ENCODE measurements around the gene FAM120A.

Gene FAM120A

DNA sequence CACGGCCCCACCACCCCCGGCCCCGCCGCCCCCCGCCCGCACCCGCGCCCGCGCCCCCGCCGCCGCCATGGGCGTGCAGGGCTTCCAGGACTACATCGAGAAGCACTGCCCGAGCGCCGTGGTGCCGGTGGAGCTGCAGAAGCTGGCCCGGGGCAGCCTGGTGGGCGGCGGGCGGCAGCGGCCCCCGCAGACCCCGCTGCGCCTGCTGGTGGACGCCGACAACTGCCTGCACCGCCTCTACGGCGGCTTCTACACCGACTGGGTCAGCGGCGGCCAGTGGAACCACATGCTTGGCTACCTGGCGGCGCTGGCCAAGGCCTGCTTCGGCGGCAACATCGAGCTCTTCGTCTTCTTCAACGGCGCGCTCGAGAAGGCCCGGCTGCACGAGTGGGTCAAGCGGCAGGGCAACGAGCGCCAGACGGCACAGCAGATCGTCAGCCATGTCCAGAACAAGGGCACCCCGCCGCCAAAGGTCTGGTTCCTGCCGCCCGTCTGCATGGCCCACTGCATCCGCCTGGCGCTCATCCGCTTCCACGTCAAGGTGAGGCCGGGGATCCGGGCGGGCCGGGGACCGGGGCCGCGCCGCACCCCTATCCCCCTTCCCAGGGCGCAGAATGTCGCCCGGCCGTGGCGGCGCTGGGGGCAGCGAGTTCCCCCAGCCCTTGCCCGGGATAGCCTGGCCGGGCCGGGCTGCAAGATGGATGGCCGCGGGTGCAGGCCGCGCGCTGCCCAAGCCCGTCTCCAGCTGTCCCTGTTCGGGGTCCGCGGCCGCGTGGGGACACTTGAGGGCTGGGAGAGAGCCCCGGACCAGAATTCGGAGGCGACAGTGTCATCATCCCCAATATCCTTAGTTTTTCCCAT lies 594 bp downstream of the FAM120A start:
- DNase-seq (ENCODE audit: low read depth, low spot score), result no peak

DNA sequence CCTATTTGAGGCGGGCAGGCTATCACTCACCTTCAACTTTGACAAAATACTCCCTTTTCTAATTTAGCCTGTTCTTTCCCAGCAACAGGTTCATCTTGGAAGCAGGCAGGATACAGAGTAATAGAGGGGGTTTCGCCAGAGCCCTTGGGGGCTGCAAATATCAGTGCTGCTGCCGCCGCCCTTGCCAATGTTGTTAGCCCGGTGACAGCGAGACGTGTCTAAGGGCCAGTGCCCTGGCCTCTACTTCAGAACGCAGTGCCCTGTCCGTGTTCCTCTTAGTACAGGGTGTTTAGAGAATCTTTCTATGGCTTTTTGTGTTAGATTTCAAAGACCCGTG lies 1.2 kb downstream of the FAM120A start:
- DNase-seq (ENCODE audit: low read depth, low spot score), result no peak

DNA sequence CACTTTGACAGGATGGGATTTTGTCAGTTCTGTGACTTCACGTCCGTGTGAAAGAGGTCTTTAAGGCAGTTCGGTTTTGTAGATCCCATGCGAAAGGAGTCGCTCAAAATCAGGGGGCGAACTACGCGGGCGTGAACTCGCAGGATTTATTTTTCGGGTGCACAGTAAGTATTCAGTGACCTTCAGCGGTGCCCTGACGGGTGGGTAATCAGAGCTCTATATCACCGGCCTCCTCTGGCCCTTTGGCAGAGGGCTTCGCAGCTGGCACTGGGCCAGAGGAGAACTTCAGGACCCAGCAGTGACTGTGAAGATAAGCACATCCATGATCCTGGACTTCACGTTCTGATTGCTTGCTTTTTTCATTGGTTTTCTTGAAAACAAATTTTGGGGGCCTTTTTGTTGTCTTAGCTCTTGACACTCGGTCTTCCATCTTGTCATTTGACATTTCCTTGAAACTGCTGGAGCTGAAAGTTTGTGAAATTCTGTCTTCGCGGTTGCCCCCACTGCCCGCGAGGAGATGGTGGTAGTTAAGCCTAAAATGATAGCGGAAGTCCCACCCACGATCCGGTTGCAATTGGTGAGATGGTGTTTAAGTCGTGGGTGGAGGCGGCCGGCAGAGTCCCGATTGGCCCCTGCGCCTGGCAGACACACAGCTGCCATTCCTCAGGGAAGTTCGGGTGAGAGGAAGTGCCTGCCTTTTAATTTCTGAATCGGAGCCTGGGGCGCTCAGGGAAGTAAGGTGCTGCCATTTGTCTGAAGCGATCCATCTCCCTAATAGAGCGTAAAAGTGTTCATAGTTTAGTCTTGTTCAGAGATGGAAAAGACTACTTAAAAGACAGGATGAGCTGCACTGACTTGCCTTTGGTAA lies 1.8 kb downstream of the FAM120A start, which contains the start of gene FAM120AOS:
TSS of gene FAM120AOS (minus strand) at position 535 of the 868 bp plus-strand sequence. CDS start 872 bp downstream, outside the sequence.
- peak; percentile 77 for DNase-seq (ENCODE audit: low read depth, low spot score)

DNA sequence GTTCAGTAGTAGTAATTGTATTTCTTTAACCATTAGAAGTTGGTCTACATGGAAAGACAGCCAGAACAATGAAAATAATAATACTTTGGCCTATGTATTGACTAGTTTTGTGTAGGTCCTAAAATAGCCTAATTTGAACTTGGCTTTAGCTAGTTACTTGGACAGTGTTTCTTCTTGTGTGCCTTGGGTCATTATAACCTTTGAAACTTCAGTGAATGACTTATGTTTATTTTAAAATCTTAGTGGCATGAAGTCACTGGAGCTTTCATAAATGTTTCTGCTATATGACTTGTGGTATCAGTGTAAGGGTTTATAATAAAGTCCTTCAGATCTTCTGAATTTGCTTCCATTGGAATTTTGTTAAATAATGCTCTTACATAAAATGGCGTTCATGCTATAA lies 4.5 kb downstream of the FAM120A start:
- no peak for DNase-seq (ENCODE audit: low read depth, low spot score)

DNA sequence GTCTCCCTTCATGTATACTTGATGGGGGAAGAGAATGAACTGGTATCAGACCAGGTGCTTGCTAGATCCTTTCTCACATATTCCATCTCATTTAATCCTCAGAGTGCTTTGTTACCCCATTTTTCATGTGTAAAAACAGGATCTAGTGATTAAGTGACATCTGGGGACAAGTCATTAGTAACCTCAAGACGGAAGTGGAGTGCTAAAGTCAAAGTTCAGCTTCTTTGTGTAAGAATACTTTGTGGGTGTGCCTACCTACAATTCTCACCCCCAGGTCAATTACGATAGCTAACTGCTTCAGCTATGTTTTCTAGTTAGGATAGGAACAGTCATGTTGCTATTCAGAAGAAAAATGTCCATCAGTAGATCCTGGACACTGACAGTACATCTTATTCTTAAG lies 5.0 kb downstream of the FAM120A start:
- DNase-seq (ENCODE audit: low read depth, low spot score), result no peak

DNA sequence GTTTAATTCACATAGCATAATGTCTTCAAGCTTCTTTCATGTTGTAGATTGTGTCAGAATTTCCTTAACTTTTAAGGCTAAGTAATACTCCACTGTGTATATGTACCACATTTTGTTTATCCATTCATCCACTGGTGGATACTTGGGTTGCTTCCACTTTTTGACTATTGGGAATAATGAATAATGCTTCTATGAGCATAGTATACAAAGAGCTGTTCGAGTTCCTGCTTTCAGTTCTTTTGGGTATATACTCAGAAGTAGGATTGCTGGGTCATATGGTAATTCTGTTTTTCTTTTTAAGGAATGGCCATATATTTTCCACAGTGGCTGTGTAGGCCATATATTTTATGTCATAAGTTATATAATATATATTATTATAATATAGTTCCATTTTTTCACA lies 5.5 kb downstream of the FAM120A start:
- no peak for DNase-seq (ENCODE audit: low read depth, low spot score)

DNA sequence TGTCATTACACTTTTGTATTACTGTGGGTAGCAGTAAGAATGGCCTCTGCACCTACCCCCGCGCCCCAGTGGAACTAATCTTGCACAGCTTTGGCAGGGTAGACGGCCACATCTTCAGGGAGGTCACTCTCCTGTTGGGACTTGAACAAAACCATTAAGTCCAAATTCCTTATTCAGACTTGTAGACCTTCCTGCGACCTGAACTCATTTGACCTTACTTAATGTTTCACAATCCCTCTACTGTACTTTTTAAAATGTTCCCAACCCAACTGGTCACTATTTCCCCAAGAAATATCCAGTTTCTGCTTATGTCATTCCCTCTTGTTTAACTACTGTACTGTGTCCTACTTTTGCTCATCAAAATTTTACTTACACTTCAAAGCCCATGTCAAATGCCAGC lies 7.2 kb downstream of the FAM120A start:
- no peak for DNase-seq (ENCODE audit: low read depth, low spot score)

DNA sequence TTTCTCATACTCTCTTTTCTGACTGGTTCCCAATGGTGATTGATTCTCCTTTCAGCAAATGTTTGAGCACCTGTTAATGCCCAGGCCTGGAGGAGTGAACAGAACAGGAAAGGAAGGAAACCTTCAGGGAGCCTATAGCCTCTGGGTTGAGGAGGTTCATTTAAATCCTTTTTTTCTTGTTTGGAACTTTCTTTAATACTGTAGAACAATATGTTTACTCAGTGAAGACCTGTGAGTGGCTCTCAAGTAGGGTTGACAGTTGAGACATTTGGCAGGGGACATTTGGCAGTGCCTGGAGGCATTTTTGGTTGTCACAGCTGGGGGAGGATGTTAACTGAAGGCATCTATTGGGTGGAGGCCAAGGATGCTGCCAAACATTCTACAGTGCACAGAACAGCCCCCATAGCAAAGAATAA lies 8.0 kb downstream of the FAM120A start:
- no peak for DNase-seq (ENCODE audit: low read depth, low spot score)

DNA sequence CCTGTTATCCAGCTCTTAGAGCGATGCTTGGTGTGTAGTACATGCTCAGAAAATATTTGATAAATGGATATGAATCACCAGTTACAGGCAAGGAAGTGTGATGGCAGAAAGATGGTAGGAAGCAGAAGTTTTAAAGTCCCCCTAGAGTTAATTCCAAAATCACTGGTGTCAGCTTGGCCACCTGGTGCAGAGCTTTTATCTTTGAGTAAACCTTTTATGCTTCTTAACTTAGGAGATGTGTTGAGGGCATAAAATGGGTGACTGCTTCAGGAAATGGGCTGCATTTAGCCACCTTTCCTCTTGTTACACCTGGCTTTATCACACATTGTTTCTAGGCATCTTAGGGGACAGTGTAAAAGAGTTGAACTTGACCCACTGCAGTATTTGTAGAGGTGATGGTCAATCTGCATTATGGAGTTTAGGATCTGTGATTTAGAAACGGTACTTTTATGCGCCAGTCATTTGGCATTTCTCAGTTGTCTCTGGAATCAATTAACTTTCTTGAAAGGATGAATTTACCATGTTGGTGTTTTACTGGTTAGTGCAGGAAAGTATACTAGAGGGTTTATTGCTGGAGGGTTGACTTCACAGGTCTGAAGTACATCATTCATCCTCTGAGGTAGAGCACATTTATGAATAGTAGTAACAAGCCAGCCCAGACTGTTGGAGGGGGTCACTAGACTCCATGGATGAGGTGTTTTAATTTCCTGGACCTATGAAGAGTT lies 9.4 kb downstream of the FAM120A start:
- DNase-seq (ENCODE audit: low read depth, low spot score), result no peak

DNA sequence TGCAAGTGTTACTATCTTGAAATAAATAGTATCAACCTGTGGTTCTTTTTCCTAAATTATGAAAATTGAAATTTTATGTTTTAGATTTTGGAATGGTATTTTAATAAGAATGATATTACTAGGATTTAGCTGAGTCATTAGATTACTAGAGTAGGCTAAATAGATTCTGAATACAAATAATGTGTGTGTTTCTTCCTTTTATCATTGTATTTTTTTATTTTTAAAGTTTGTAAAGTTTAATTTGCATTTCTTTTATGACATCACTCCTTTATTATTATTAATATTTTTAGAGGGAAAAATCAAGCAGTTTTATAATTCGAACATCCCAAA lies 9.9 kb downstream of the FAM120A start:
- no peak for DNase-seq (ENCODE audit: low read depth, low spot score)

DNA sequence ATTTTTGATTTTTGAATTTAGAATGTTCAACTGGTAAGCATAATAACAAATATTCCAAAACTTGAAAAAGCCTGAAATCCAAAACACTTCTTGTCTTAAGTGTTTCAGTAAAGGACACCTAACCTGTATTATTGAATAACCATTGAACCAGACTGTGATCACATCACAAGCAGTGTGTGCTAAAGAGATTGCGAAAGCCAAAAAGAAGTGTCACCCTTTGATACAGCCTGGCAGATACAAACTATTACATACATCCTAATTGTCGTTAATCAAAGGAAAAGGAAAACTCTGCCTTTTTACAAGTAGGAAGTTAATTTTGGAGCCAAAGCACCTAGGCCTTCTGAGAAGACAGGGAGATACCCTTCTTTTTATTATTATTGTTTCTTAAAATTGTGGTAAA lies 10.3 kb downstream of the FAM120A start:
- no peak for DNase-seq (ENCODE audit: low read depth, low spot score)

DNA sequence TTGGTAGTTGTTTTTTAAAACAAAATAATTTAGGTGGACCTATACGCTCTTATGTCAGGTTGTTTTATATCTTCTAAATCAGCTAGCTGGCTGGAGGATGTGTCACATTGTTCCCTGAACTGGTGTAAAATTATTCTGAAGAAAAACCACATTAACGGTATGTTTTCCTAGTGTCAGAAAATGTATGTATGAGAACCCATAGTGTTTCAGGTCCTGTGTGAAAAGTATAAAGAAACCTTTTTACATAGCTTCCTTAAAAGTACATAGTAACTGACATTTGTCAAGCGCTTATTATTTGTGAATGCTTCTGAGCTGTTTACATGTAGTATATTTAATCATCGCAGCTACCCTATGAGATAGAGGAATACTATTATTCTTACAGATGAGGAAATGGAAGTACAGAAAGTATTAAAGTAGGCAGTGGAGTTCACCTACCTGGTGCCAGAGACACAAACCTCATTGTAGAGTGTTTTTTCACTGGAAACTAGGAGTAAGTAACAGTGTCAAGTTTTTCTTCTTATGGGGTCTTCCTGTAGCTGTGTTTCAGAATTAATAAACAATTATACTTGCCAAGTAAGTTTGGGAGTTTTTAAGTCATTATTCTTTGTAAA lies 12.3 kb downstream of the FAM120A start:
- no peak for DNase-seq (ENCODE audit: low read depth, low spot score)

DNA sequence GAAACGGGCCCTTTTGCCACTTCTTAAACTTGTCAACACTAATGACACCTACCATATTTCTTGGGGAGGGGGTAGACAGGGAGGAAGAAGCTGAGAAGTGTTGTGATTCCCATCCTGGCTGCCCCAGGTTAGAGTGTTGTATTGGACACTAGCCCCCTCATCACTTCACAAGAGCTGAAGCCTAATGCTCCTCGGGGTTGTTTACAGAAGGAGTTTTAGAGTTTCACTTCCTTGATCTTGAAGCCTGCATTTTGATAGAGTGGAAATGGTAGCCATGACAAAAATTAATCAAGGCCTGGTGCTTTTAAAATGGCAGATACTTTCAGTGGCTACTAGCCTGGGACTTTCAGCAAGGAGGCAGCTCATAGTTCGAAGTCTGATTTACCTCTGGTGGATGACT lies 12.9 kb downstream of the FAM120A start:
- no peak for DNase-seq (ENCODE audit: low read depth, low spot score)

DNA sequence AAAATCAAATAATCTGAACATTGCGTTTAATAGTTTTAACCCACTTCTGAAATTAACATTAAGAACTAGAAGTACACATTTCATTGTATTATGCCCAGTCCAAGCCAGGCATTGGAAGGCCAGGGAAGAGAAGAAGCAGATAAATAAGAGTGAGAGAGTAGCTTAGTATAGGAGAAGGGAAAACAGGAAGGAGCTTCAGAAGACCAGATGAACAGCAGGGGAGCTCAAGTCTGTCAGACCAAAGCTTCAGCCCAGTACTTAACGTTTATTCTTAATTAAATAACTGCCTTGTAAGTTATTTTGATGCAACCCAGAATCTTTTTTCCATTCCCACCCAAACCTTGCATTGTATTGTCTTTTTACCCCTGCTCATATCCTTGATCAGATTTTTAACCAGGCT lies 13.4 kb downstream of the FAM120A start:
- no peak for DNase-seq (ENCODE audit: low read depth, low spot score)

DNA sequence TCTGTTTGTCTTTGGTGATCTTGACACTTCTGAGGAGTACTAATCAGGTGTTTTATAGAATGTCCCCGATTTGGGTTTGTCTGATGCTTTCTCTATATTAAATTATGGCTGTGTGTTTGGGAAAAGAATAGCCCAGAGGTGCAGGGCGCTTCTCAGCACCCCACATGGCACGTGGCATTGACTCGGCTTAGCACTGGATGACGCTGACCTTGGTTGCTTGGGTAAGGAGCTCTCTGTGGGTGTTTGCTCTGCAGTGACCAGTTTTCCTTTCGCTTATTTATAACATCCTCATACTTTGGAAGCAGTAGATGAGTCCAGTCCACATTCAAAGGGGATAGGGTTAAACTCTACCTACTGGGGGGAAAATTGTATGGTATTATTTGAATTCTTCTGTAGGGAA lies 14.4 kb downstream of the FAM120A start:
- DNase-seq (ENCODE audit: low read depth, low spot score), result no peak

DNA sequence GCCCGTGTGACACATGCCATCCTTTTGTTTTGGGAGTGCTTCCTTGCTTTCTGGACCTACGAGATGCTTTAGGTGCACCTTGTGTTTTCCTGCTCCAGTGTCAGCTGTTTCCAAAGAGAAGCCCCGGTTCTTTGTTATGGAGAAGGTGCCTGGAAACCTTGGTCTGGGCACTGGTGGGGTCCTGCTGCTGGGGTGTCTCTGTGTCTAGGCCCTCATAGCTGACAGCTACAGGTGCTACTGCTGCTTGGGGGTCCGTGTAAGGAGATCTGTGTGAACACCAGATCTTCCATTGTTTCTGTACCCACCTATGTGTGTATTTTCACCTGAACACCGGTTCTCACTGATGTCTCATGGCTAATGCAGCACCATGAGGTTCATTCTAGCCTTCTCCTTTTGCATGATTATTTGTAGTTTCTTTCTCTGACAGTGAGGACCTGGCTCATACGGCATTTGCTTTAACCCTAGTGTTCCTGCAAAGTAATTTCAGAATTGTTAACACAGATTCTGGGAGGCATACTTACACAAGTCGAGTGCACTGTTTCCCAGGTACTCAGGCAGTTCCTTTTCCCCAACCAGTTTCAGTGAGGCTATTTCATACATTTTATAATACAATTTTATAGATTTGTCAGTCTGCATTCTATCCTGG lies 15.1 kb downstream of the FAM120A start:
- no peak for DNase-seq (ENCODE audit: low read depth, low spot score)

DNA sequence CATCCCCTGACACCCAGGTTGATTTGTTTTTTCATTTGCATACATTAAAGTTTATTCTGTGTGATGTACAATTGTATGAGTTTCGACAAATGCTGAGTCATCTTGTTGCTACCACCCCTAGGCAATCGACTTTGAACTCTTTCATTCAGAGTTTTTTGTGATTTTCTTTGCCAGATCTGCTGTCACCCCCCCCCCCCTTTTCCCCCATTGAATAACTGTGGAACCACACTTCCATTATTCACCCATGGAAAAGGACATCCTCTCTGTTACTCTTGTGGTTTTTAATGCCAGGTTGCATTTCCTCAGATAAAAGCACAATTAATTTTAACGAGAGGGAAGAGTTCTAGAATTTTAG lies 15.6 kb downstream of the FAM120A start:
- no peak for DNase-seq (ENCODE audit: low read depth, low spot score)

DNA sequence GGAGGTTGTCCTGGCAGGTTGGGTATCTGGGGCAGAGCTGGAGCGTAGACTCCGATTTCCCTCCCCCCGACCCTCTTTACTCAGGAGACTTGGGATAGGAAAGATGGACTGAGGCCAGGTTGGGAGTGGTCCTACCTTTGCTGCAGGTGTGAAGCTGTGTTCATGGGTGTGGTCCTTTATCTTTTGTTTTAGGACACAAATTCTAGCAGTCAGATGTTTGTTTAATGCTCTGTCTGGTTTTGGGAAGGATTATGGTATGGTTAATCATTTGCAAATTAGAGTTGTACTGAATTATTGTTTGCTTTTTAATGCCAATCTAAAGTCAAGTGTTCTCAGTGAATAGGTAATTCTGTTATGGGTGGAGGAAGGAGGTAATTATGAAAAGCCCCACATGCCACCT lies 16.0 kb downstream of the FAM120A start:
- no peak for DNase-seq (ENCODE audit: low read depth, low spot score)

DNA sequence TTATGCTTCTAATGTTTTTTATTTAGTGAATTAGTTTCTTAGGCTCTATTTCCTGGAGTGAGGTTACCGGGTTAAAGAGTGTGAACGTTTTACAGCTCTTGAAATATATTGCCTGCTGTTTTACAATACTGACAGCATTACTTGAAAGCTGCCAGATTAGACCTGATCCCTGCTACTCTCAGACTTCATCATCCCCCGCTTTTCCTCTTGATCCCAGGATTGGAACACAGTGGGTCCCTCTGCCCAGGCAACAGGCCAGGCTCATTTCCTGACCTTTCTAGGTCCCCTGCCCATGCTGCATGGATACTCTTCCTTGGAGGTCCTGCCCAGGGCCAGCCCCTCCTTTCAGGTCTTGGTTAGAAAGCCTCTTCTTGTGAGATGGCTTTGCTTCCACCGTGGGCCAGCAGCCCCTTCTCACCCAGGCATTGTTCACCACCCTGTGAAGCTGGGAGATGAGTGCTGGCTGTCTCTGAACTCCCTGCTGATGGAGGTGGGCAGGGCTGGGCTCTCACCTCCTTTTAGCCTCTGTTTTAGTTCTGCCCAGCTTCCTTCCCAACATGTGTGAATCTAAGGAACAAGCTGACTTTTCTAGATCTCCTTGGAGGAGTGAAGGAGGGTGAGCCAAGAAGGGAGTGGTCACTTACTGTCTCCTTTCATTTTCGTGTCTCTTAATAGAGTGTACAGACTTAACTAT lies 17.4 kb downstream of the FAM120A start:
- no peak for DNase-seq (ENCODE audit: low read depth, low spot score)

DNA sequence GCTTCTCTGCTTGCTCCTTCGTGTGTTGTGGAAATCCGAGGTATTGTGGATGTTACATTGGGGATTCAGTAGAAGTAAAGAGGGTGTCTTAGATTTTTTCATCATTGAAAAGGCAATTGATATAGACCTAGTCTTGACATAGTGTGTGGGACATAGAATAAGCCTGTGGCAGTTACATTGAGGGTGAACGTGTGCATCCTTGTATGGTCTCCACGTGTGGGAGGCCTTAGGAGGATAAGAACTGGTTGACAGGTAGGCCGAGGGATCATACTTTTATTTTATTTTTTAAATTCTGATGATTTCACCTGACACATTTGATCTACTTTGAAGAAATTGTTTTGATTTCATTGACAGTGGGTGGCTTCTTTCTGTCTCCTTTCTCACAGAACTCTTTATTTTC lies 18.9 kb downstream of the FAM120A start:
- DNase-seq (ENCODE audit: low read depth, low spot score), result no peak

DNA sequence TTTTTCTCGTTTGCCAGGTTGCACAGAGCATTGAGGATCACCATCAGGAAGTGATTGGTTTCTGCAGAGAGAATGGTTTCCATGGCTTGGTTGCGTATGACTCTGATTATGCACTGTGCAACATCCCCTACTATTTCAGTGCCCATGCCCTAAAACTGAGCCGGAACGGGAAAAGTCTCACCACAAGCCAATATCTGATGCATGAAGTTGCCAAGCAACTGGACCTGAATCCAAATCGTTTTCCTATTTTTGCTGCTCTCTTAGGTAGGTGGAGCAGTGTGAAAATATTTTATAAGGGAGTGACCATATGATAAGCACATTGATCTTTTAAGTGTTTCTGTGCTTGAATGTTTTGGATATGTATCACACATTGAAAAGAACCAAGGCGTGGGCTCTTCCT lies 19.6 kb downstream of the FAM120A start:
- no peak for DNase-seq (ENCODE audit: low read depth, low spot score)
